Gastrocnemius medialis (tissue), 4 donors: ENCODE data around the gene TES. TPM values are rescaled to one million over a fixed set of nuclear protein-coding genes. Genes with fewer than 3 reads are reported as not detected.

Experiments used
- ATAC-seq, 2 donors: fragments of 150-250 bp; one replicate each; pipeline ENCODE4 v1.9.1; 2016
- DNase-seq, 2 donors: peaks; one replicate each; pipeline ENCODE4 v3.0.0-alpha.2; 2019
- H3K27ac ChIP-seq, 4 donors: fragments of 200-600 bp; sonication (generic); 1 replicate in 1 of 4; 2 replicates in 3 of 4; pipeline ENCODE4 v1.5.1; 2016 to 2018; ENCODE audit warnings: mild to moderate bottlenecking in 2 of 4, moderate library complexity in 1 of 4
- H3K27me3 ChIP-seq, 3 donors: fragments of 200-600 bp; sonication (generic) in 2 of 3; 1 replicate in 1 of 3; 2 replicates in 2 of 3; pipeline versions ENCODE4 v1.5.1 to v1.6.0; 2016 to 2019; ENCODE audit warnings: mild to moderate bottlenecking in 1 of 3, moderate library complexity in 1 of 3
- H3K36me3 ChIP-seq, 2 donors: fragments of 200-600 bp; sonication (generic) in 1 of 2; one replicate each; pipeline ENCODE4 v1.5.1; 2017 to 2018
- H3K4me1 ChIP-seq, 2 donors: fragments of 200-600 bp; sonication (generic) in 1 of 2; one replicate each; pipeline ENCODE4 v1.5.1; 2016 to 2017; ENCODE audit warnings: mild to moderate bottlenecking in 2 of 2
- H3K4me3 ChIP-seq, 4 donors: fragments of 200-600 bp; sonication (generic) in 3 of 4; 1 replicate in 1 of 4; 2 replicates in 3 of 4; pipeline ENCODE4 v1.5.1; 2016 to 2019; ENCODE audit warnings: mild to moderate bottlenecking in 2 of 4
- H3K9me3 ChIP-seq, 3 donors: fragments of 200-600 bp; sonication (generic) in 2 of 3; 1 replicate in 1 of 3; 2 replicates in 2 of 3; pipeline ENCODE4 v1.5.1; 2016 to 2019
- CTCF ChIP-seq, 5 experiments: fragments of 450-650 bp in 3 of 5; fragments of 200-600 bp in 2 of 5; sonication (generic) in 2 of 5; IDR thresholded peaks in 4 of 5; conservative IDR thresholded peaks in 1 of 5; 1 replicate in 4 of 5; 2 replicates in 1 of 5; pipeline ENCODE4 v1.5.1; 2016 to 2019; ENCODE audit warnings: antibody characterized with exemption in 5 of 5, mild to moderate bottlenecking in 3 of 5, moderate library complexity in 3 of 5
- POLR2A ChIP-seq, 2 donors: fragments of 450-650 bp; IDR thresholded peaks; one replicate each; pipeline ENCODE4 v1.6.1; 2017; ENCODE audit warnings: antibody characterized with exemption in 2 of 2, mild to moderate bottlenecking in 2 of 2, moderate library complexity in 2 of 2
- in situ Hi-C, 4 donors: fragments of 200-750 bp; cut with MboI; loops; one replicate each; pipeline versions ENCODE4 v1.15.0 to v1.8.0; 2017; ENCODE audit warnings: low sequenced_read_pairs in 4 of 4
- intact Hi-C: fragments of 100-400 bp; cut with DNase I; formaldehyde crosslinking; loops from one replicate; pipeline ENCODE4 v1.15.1; 2023; ENCODE audit warnings: low total_unique reads
- total RNA-seq, 4 donors: library from RNA; depleted of rRNA; stranded (reverse); fragments of >200 nt; gene quantifications; one replicate each; pipeline versions ENCODE4 v1.1.0 to v1.2.3, GENCODE V29; 2016

TES gene
- total RNA-seq, result 1 to 10 TPM; 4.9 to 8.7 (median 6.2) TPM

- intact Hi-C loops (no loop called here), in situ Hi-C loops (no loop called here)
- ATAC-seq, result peak in 1 of 2 donors; percentile 11
These were observed at the start of gene TES for GRCh38 chr7:116210345-116211005. Gene TES, plus strand, starts transcription at chr7:116210539. Its CDS starts 169 bp downstream, at chr7:116210708.

GRCh38 chr7:116161728-116162127 lies 48.6 kb upstream of the TES start:
- H3K4me1 ChIP-seq, result no peaks in the 10 kb centered on the region
- no peaks in the 10 kb centered on the region for H3K9me3 ChIP-seq
- no peaks in the 10 kb centered on the region for H3K36me3 ChIP-seq
- TF ChIP-seq POLR2A (IDR thresholded peaks at IDR 0.05), result no peak
- TF ChIP-seq CTCF (IDR thresholded peaks at IDR 0.05 in 4 of 5, conservative IDR thresholded peaks at IDR 0.05 in 1 of 5), result no peak
- DNase-seq (no peak), ATAC-seq (no peak)
- in situ Hi-C loops, result loop anchor here in 3 of 4 donors (25.0 kb wide), 1 partner anchor 651 kb away; no protein-coding TSS in a partner anchor
- intact Hi-C loops, result no loop called here
- no peak overlapping the region for H3K27ac ChIP-seq
- H3K4me3 ChIP-seq, result no peak overlapping the region
- H3K27me3 ChIP-seq, result no peaks in the 10 kb centered on the region

More at GRCh38 chr7:116210345-116211005, at the start of gene TES:
- Histone ChIP-seq H3K27ac (peak within 1 kb of the TSS; percentile 78 to 83 (median 82)), H3K27me3 (peaks cover 5 to 21% (median 11%) of the 10 kb centered on the region in 3 donors), H3K36me3 (no peaks in the 10 kb centered on the region), H3K4me3 (peak within 1 kb of the TSS; percentile 54 to 73 (median 62)), H3K9me3 (no peaks in the 10 kb centered on the region), H3K4me1 (peaks cover 0 to 16% of the 10 kb centered on the region in 2 donors)
- TF ChIP-seq CTCF (IDR thresholded peaks at IDR 0.05 in 4 of 5, conservative IDR thresholded peaks at IDR 0.05 in 1 of 5) (no peak), POLR2A (IDR thresholded peaks at IDR 0.05) (peak; percentile 34 to 55)
- no peak for DNase-seq

- H3K27ac ChIP-seq, result no peak overlapping the region
- in situ Hi-C loops, result loop anchor here in 3 of 4 donors (25.0 kb wide), 1 partner anchor 650 kb away; no protein-coding TSS in a partner anchor
- ATAC-seq, result no peak
These were observed 48.1 kb upstream of the TES start for GRCh38 chr7:116162254-116162653.

GRCh38 chr7:116162992-116163391 lies 47.3 kb upstream of the TES start:
- no peak for ATAC-seq
- intact Hi-C loops, result no loop called here
- Histone ChIP-seq H3K4me3 (no peak overlapping the region), H3K27ac (no peak overlapping the region), H3K9me3 (no peaks in the 10 kb centered on the region), H3K27me3 (no peaks in the 10 kb centered on the region), H3K36me3 (no peaks in the 10 kb centered on the region), H3K4me1 (no peaks in the 10 kb centered on the region)
- TF ChIP-seq CTCF (IDR thresholded peaks at IDR 0.05 in 4 of 5, conservative IDR thresholded peaks at IDR 0.05 in 1 of 5) (no peak), POLR2A (IDR thresholded peaks at IDR 0.05) (no peak)
- no peak for DNase-seq
- in situ Hi-C loops, result loop anchor here in 3 of 4 donors (25.0 kb wide), 1 partner anchor 649 kb away; no protein-coding TSS in a partner anchor

More at GRCh38 chr7:116162254-116162653, 48.1 kb upstream of the TES start:
- intact Hi-C loops, result no loop called here
- H3K9me3 ChIP-seq, result no peaks in the 10 kb centered on the region
- H3K4me1 ChIP-seq, result no peaks in the 10 kb centered on the region
- DNase-seq, result no peak
- no peaks in the 10 kb centered on the region for H3K36me3 ChIP-seq
- H3K27me3 ChIP-seq, result no peaks in the 10 kb centered on the region
- no peak for TF ChIP-seq CTCF (IDR thresholded peaks at IDR 0.05 in 4 of 5, conservative IDR thresholded peaks at IDR 0.05 in 1 of 5)
- no peak for TF ChIP-seq POLR2A (IDR thresholded peaks at IDR 0.05)
- no peak overlapping the region for H3K4me3 ChIP-seq
